PC-3 (cell line): Measurements from ENCODE around the gene CASQ2. TPM values are rescaled to one million over a fixed set of nuclear protein-coding genes. Genes with fewer than 3 reads are reported as not detected.

Source experiments
- ATAC-seq: fragments of 200-7000 bp; cut with Tn5 transposase; 2 replicates; pipeline ENCODE4 v1.9.1; 2020; ENCODE audit warnings: mild to moderate bottlenecking, moderate library complexity
- BruUV-seq: library from RNA; stranded (reverse); fragments of 400-500 nt; replicated peaks from 2 replicates; lab custom pipeline; 2021; lab: Mats Ljungman, UMichigan
- CTCF ChIA-PET: fragments of 300-600 bp; sonication (Branson Sonifier 250); formaldehyde crosslinking; loops from one replicate; lab custom pipeline; 2022; ENCODE audit warnings: antibody characterized with exemption; lab: Charles Lee
- POLR2A ChIA-PET: fragments of 300-600 bp; sonication (Branson Sonifier 250); formaldehyde crosslinking; loops from one replicate; lab custom pipeline; 2022; ENCODE audit warnings: antibody characterized with exemption; ENCODE audit not compliant: unreplicated experiment; lab: Charles Lee
- DNase-seq: peaks from one replicate; pipeline ENCODE4 v3.0.0-alpha.2; 2015
- H2AFZ ChIP-seq: fragments of 300-600 bp; sonication (generic); 2 replicates; pipeline ENCODE4 v1.6.0; 2016; ENCODE audit warnings: antibody characterized with exemption, low read length
- H3F3A ChIP-seq: fragments of 300-600 bp; sonication (generic); one replicate; pipeline ENCODE4 v1.6.0; 2017; ENCODE audit warnings: antibody characterized with exemption, low read length, control low read depth, mild to moderate bottlenecking; ENCODE audit not compliant: unreplicated experiment
- H3K27ac ChIP-seq: fragments of 300-600 bp; sonication (generic); 2 replicates; pipeline ENCODE4 v1.5.1; 2016; ENCODE audit warnings: mild to moderate bottlenecking, low read length
- H3K27me3 ChIP-seq: fragments of 300-600 bp; sonication (generic); 2 replicates; pipeline ENCODE4 v1.6.1; 2016; ENCODE audit warnings: low read length, mixed read lengths
- H3K36me3 ChIP-seq: fragments of 300-600 bp; sonication (generic); 2 replicates; pipeline ENCODE4 v1.6.1; 2016; ENCODE audit warnings: low read depth, mixed run types, low read length, mixed read lengths
- H3K4me1 ChIP-seq: fragments of 300-600 bp; sonication (generic); 2 replicates; pipeline ENCODE4 v1.5.1; 2016; ENCODE audit warnings: low read length; ENCODE audit not compliant: insufficient read depth
- H3K4me2 ChIP-seq: fragments of 300-600 bp; sonication (generic); 2 replicates; pipeline ENCODE4 v1.6.0; 2016; ENCODE audit warnings: low read length
- H3K4me3 ChIP-seq: fragments of 300-600 bp; sonication (generic); 2 replicates; pipeline ENCODE4 v1.5.1; 2016; ENCODE audit warnings: mild to moderate bottlenecking, low read length, mixed read lengths
- H3K79me2 ChIP-seq: fragments of 300-600 bp; sonication (generic); 2 replicates; pipeline ENCODE4 v1.6.1; 2017; ENCODE audit warnings: low read length, mixed read lengths
- H3K9ac ChIP-seq: fragments of 300-600 bp; sonication (generic); 2 replicates; pipeline ENCODE4 v1.6.0; 2016; ENCODE audit warnings: mild to moderate bottlenecking, low read length
- H3K9me2 ChIP-seq: fragments of 300-600 bp; sonication (generic); replicated peaks from 2 replicates; pipeline ENCODE4 v1.6.1; 2016; ENCODE audit warnings: mixed run types, low read length, mixed read lengths
- H3K9me3 ChIP-seq: fragments of 300-600 bp; sonication (generic); 2 replicates; pipeline ENCODE4 v1.6.1; 2016; ENCODE audit warnings: low read length, mixed read lengths
- H4K20me1 ChIP-seq: fragments of 300-600 bp; sonication (generic); 2 replicates; pipeline ENCODE4 v1.6.1; 2016; ENCODE audit warnings: low read length, mixed read lengths
- EZH2 ChIP-seq: fragments of 300-600 bp; sonication (generic); IDR thresholded peaks from one replicate; pipeline ENCODE4 v1.6.1; 2017; ENCODE audit warnings: antibody characterized with exemption, mild to moderate bottlenecking, low read length; ENCODE audit not compliant: unreplicated experiment
- EZH2phosphoT487 ChIP-seq: fragments of 300-600 bp; sonication (generic); IDR thresholded peaks from 2 replicates; pipeline ENCODE4 v1.6.1; 2018; ENCODE audit warnings: mild to moderate bottlenecking, antibody characterized with exemption, low read length, borderline replicate concordance
- intact Hi-C: fragments of 100-400 bp; cut with micrococcal nuclease; formaldehyde crosslinking; loops from 2 replicates; pipeline ENCODE4 v1.9.0; 2023
- total RNA-seq: library from RNA; depleted of rRNA; stranded (reverse); fragments of >200 nt; gene quantifications from 2 replicates; pipeline ENCODE4 v1.2.3, GENCODE V29; 2014
- TF ChIP-seq, protein P1 (sequence below): fragments of 300-600 bp; sonication (generic); conservative IDR thresholded peaks from 2 replicates; pipeline ENCODE4 v1.5.1; 2017; ENCODE audit warnings: antibody characterized with exemption, low read depth, mild to moderate bottlenecking, low read length

Gene CASQ2
- total RNA-seq, 1 experiment from 2014 or later, result not detected

- Histone ChIP-seq H3F3A (no peaks in the 10 kb centered on the region), H3K9ac (no peak overlapping the region), H3K27me3 (no peaks in the 10 kb centered on the region), H3K27ac (no peak overlapping the region), H3K4me1 (no peaks in the 10 kb centered on the region), H3K36me3 (peaks cover 11% of the 10 kb centered on the region), H2AFZ (no peak overlapping the region), H4K20me1 (no peaks in the 10 kb centered on the region), H3K9me2 (no peaks in the 10 kb centered on the region), H3K4me2 (no peak overlapping the region), H3K4me3 (no peak overlapping the region), H3K9me3 (no peaks in the 10 kb centered on the region), H3K79me2 (no peaks in the 10 kb centered on the region)
- ATAC-seq (no peak), DNase-seq (no peak)
- no TSS peak for BruUV-seq
- TF ChIP-seq EZH2phosphoT487, result no peak
- TF ChIP-seq EZH2, result no peak
- TF ChIP-seq, protein P1, sequence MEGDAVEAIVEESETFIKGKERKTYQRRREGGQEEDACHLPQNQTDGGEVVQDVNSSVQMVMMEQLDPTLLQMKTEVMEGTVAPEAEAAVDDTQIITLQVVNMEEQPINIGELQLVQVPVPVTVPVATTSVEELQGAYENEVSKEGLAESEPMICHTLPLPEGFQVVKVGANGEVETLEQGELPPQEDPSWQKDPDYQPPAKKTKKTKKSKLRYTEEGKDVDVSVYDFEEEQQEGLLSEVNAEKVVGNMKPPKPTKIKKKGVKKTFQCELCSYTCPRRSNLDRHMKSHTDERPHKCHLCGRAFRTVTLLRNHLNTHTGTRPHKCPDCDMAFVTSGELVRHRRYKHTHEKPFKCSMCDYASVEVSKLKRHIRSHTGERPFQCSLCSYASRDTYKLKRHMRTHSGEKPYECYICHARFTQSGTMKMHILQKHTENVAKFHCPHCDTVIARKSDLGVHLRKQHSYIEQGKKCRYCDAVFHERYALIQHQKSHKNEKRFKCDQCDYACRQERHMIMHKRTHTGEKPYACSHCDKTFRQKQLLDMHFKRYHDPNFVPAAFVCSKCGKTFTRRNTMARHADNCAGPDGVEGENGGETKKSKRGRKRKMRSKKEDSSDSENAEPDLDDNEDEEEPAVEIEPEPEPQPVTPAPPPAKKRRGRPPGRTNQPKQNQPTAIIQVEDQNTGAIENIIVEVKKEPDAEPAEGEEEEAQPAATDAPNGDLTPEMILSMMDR, result no peak
- ChIA-PET POLR2A (no interaction called here), CTCF (no interaction called here)
- intact Hi-C loops, result no loop called here
These were observed 77.5 kb downstream of the CASQ2 start for GRCh38 chr1:115690972-115691371.

- TF ChIP-seq EZH2 (no peak), EZH2phosphoT487 (no peak)
- TF ChIP-seq, protein P1, result no peak
- H3K36me3 ChIP-seq, result peaks cover 26% of the 10 kb centered on the region
- no TSS peak for BruUV-seq
- ATAC-seq (no peak), DNase-seq (no peak)
- no peaks in the 10 kb centered on the region for H3K79me2 ChIP-seq
- no peak overlapping the region for H3K9ac ChIP-seq
- no peaks in the 10 kb centered on the region for H3K27me3 ChIP-seq
- H2AFZ ChIP-seq, result no peak overlapping the region
- CTCF ChIA-PET, result no interaction called here
- no peaks in the 10 kb centered on the region for H3K9me3 ChIP-seq
- no peak overlapping the region for H3K4me2 ChIP-seq
- no peaks in the 10 kb centered on the region for H3F3A ChIP-seq
- H3K4me3 ChIP-seq, result no peak overlapping the region
- intact Hi-C loops, result no loop called here
- POLR2A ChIA-PET, result no interaction called here
- no peaks in the 10 kb centered on the region for H3K9me2 ChIP-seq
- H4K20me1 ChIP-seq, result no peaks in the 10 kb centered on the region
- H3K4me1 ChIP-seq, result no peaks in the 10 kb centered on the region
- H3K27ac ChIP-seq, result no peak overlapping the region
These were observed 80.8 kb downstream of the CASQ2 start for GRCh38 chr1:115687744-115688143.

DNA sequence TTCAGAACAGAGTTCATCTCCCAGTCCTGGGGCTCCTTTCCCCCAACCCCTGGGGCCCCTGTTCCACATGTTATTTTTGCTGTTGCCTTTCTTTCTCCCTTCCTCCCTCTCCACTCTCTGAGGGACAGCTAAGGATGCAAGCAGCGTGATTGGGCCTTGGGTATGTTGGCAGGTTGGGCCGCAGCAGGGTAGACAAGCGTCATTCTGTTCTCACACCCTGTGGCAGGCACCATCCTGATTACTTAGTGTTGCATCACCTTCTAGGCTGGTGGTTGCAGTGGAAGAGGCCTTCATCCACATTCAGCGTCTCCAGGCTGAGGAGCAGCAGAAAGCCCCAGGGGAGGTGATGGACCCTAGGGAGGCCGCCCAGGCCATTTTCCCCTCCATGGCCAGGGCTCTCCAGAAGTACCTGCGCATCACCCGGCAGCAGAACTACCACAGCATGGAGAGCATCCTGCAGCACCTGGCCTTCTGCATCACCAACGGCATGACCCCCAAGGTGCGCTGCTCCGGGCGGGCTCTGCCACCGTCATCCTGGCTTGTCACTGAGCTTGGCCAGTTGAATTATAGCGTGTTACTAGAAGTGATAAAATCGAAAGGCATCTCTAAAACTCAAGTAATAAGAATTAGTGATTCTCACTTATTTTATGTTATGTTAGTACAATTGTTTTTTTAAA is 83.3 kb downstream of the CASQ2 start:
- Histone ChIP-seq H3F3A (no peaks in the 10 kb centered on the region), H3K4me3 (no peak overlapping the region), H4K20me1 (no peaks in the 10 kb centered on the region), H2AFZ (no peak overlapping the region), H3K79me2 (no peaks in the 10 kb centered on the region), H3K4me2 (no peak overlapping the region), H3K27me3 (no peaks in the 10 kb centered on the region), H3K9me2 (no peaks in the 10 kb centered on the region), H3K36me3 (peaks cover 30% of the 10 kb centered on the region), H3K9ac (no peak overlapping the region), H3K4me1 (no peaks in the 10 kb centered on the region), H3K9me3 (no peaks in the 10 kb centered on the region), H3K27ac (no peak overlapping the region)
- no peak for DNase-seq
- no TSS peak for BruUV-seq
- no peak for ATAC-seq
- ChIA-PET CTCF (no interaction called here), POLR2A (no interaction called here)
- intact Hi-C loops, result no loop called here
- TF ChIP-seq, protein P1, result no peak
